MCF 10A (cell line): Measurements from ENCODE around the gene KCNC3. TPM values are rescaled to one million over a fixed set of nuclear protein-coding genes. Genes with fewer than 3 reads are reported as not detected.

ENCODE experiments used
- BruUV-seq: library from RNA; stranded (reverse); fragments of 400-500 nt; replicated peaks from 2 replicates; lab custom pipeline; 2021; lab: Mats Ljungman, UMichigan
- CTCF ChIA-PET: fragments of 300-600 bp; sonication (Branson Sonifier 250); formaldehyde crosslinking; extraction: SDS; loops from one replicate; lab custom pipeline; 2021; ENCODE audit warnings: antibody characterized with exemption, inconsistent platforms; lab: Yijun Ruan, JAX
- POLR2A ChIA-PET: fragments of 300-600, 350-650 bp; sonication (Branson Sonifier 250); formaldehyde crosslinking; extraction: SDS; loops from one replicate; lab custom pipeline; 2020; ENCODE audit warnings: antibody characterized with exemption, inconsistent platforms; lab: Yijun Ruan, JAX
- DNase-seq: peaks from one replicate; pipeline ENCODE4 v3.0.0-alpha.2; 2018; ENCODE audit not compliant: unreplicated experiment
- H3K27ac Mint-ChIP-seq: one replicate; pipeline ENCODE4 v1.8.0; 2022; ENCODE audit warnings: mild to moderate bottlenecking, low read depth, mixed read lengths; ENCODE audit not compliant: unreplicated experiment
- H3K27me3 Mint-ChIP-seq: one replicate; pipeline ENCODE4 v1.8.0; 2022; ENCODE audit warnings: mixed read lengths; ENCODE audit not compliant: insufficient read depth, unreplicated experiment
- H3K36me3 Mint-ChIP-seq: one replicate; pipeline ENCODE4 v1.8.0; 2022; ENCODE audit warnings: mild to moderate bottlenecking, moderate library complexity, mixed read lengths; ENCODE audit not compliant: insufficient read depth, unreplicated experiment
- H3K4me1 Mint-ChIP-seq: one replicate; pipeline ENCODE4 v1.8.0; 2022; ENCODE audit warnings: mixed read lengths; ENCODE audit not compliant: insufficient read depth, unreplicated experiment
- H3K4me3 Mint-ChIP-seq: one replicate; pipeline ENCODE4 v1.8.0; 2022; ENCODE audit warnings: mild to moderate bottlenecking, moderate library complexity, mixed read lengths; ENCODE audit not compliant: unreplicated experiment
- H3K9me3 Mint-ChIP-seq: one replicate; pipeline ENCODE4 v1.8.0; 2022; ENCODE audit warnings: mixed read lengths; ENCODE audit not compliant: unreplicated experiment
- CTCF ChIP-seq: fragments of 200-600 bp; IDR thresholded peaks from one replicate; pipeline ENCODE4 v1.8.0; 2022; ENCODE audit warnings: antibody characterized with exemption, mild to moderate bottlenecking; ENCODE audit not compliant: unreplicated experiment
- intact Hi-C: fragments of 100-400 bp; cut with micrococcal nuclease; formaldehyde crosslinking; loops from 2 replicates; pipeline ENCODE4 v1.14.1; 2022
- total RNA-seq: library from RNA; stranded (reverse); gene quantifications from 2 replicates; pipeline ENCODE4 v1.2.3, GENCODE V29; 2022

KCNC3 gene
- total RNA-seq, 1 experiment from 2014 or later = not detected

GRCh38 chr19:50368649-50369570 lies 39.7 kb upstream of the KCNC3 start:
- intact Hi-C loops = loop anchor here (1.0 to 5.0 kb wide), 5 partner anchors 45 to 554 kb away; no protein-coding TSS in a partner anchor
- Mint-ChIP-seq H3K4me1 (peaks cover 6% of the 10 kb centered on the region), H3K27ac (peak overlapping the region; percentile 79), H3K9me3 (no peaks in the 10 kb centered on the region), H3K36me3 (no peaks in the 10 kb centered on the region), H3K4me3 (peak overlapping the region; percentile 89), H3K27me3 (no peaks in the 10 kb centered on the region)
- DNase-seq = peak; percentile 91
- no TSS peak for BruUV-seq
- ChIA-PET CTCF (interaction anchor here (0.5 to 2.3 kb wide), 18 partner anchors 8 to 553 kb away, joined by 3 to 19 read pairs (median 4); partner anchors contain the start of gene NR1H2), POLR2A (interaction anchor here (0.7 to 1.4 kb wide), 6 partner anchors 15 to 933 kb away, joined by 4 to 8 read pairs (median 4); partner anchors contain the start of genes JOSD2 and POLD1)
- TF ChIP-seq CTCF = peak; percentile 83

GRCh38 chr19:50365434-50366306 lies 36.5 kb upstream of the KCNC3 start, which contains the start of gene NAPSA:
NAPSA (minus strand) TSS chr19:50365639; CDS start chr19:50365621, 18 bp downstream.
- Mint-ChIP-seq H3K9me3 (no peaks in the 10 kb centered on the region), H3K4me3 (no peak within 1 kb of the TSS), H3K36me3 (no peaks in the 10 kb centered on the region), H3K27me3 (peaks cover 11% of the 10 kb centered on the region), H3K4me1 (peaks cover 10% of the 10 kb centered on the region), H3K27ac (no peak within 1 kb of the TSS)
- ChIA-PET CTCF (interaction anchor here (0.5 to 2.0 kb wide), 11 partner anchors 8 to 656 kb away, joined by 3 to 6 read pairs (median 3); no protein-coding TSS in a partner anchor), POLR2A (no interaction called here)
- no peak for DNase-seq
- no TSS peak for BruUV-seq
- intact Hi-C loops = loop anchor here (5.0 kb wide), 1 partner anchor 192 kb away; no protein-coding TSS in a partner anchor
- TF ChIP-seq CTCF = no peak

- CTCF ChIA-PET = no interaction called here
- POLR2A ChIA-PET = interaction anchor here (1.4 kb wide), 1 partner anchor 22 kb away, joined by 4 read pairs; no protein-coding TSS in a partner anchor
- no peak overlapping the region for H3K4me3 Mint-ChIP-seq
- no peaks in the 10 kb centered on the region for H3K9me3 Mint-ChIP-seq
- no peak overlapping the region for H3K27ac Mint-ChIP-seq
- intact Hi-C loops = no loop called here
- H3K27me3 Mint-ChIP-seq = peaks cover 11% of the 10 kb centered on the region
- BruUV-seq = no TSS peak
- no peaks in the 10 kb centered on the region for H3K36me3 Mint-ChIP-seq
- no peak for TF ChIP-seq CTCF
- DNase-seq = no peak
- peaks cover 4% of the 10 kb centered on the region for H3K4me1 Mint-ChIP-seq
These were observed 33.7 kb upstream of the KCNC3 start for GRCh38 chr19:50362656-50363424.
